SH-SY5Y (cell line): ENCODE measurements around the gene SAE1.

Source experiments
- GATA2 ChIP-seq: IDR thresholded peaks from 2 replicates; pipeline ENCODE4 v1.6.1; 2011; ENCODE audit warnings: mild to moderate bottlenecking, low read depth, low read length
- GATA3 ChIP-seq: IDR thresholded peaks from 2 replicates; pipeline ENCODE4 v1.6.1; 2011; ENCODE audit warnings: low read depth, mild to moderate bottlenecking, low read length, moderate library complexity

DNA sequence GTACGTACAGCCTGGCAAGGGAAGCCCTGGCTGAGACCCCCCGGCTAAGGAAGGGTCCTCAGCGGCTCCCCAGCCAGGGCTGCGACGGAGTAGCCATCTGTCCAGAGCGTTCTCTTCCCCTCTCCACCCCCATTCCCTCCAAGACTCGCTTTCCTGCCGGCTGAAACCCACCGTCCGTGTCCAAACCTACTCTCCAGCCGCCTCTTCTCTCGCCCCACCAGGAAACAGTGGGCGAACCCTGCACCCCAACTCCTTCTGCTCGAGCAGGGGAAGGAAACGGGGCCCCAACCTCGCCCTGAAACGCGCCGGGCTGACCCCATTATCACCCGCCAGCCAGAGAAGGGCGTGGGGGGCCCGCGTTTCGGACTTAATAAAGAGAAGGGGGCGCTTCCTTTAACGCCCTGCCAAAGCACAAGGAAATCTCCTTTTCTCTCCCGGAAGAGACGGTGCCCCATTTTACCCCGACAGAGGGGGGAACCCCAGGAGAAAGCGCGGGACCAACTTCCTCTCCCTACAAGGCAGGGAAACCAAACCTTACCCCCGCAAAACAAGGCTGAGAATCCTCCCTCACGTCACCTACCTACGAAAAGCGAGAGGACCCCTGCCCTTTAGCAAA, 19.5 kb upstream of the SAE1 start:
- TF ChIP-seq GATA2 (no peak), GATA3 (no peak)
